GM12864 (cell line): Measurements from ENCODE around the gene PPP1R10.

ENCODE experiments used
- DNase-seq: peaks from one replicate; pipeline ENCODE4 v3.0.0-alpha.2; 2011; ENCODE audit warnings: low read depth
- H3K4me3 ChIP-seq: 2 replicates; pipeline ENCODE4 v1.5.1; 2011; ENCODE audit warnings: mild to moderate bottlenecking, low read depth, low read length, control low read depth
- TF ChIP-seq, protein P1 (sequence below): IDR thresholded peaks from 2 replicates; pipeline ENCODE4 v1.5.1; 2011; ENCODE audit warnings: low read depth, mild to moderate bottlenecking, moderate library complexity, low read length, control low read depth, inconsistent platforms; ENCODE audit errors: missing control alignments

The PPP1R10 gene

DNA sequence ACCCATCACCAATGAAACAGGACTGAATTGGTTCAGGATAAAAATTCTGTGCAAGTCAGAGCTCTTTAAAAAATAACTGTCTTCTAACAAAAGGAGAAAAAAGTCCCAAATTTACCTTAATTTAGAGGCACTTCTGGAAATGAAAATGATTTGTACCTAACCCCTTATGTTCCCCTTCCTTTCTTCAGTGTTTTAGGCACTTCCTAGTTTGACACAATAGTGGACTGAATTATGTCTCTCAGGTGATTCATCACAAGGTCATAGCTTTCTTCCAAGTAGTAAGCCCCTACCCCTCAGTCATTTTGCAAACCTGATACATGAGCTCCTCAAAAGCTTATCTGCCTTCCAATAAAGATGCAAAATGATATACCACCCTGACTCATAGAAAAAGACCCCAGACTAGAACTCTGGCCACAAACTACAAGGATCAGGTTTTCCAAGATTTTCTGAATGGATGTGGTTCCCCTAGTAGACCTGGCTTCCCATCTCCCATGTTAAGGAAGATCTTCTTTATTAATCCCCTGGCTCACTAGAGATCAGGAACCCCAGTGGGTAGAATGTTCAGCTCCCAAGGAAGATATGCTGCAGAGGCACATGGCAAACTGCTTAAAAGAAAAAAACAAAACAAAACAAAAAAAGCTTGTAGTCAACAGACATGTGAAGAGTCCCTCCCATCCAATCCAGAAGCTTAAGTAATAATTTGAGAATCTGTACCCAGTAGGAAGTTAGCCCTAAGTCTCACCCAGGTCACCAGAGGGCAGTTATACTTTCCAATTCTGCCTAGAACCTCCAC is 3.6 kb downstream of the PPP1R10 start:
- no peak overlapping the region; the same call in 1 of the 2 replicates for H3K4me3 ChIP-seq
- TF ChIP-seq, protein P1, sequence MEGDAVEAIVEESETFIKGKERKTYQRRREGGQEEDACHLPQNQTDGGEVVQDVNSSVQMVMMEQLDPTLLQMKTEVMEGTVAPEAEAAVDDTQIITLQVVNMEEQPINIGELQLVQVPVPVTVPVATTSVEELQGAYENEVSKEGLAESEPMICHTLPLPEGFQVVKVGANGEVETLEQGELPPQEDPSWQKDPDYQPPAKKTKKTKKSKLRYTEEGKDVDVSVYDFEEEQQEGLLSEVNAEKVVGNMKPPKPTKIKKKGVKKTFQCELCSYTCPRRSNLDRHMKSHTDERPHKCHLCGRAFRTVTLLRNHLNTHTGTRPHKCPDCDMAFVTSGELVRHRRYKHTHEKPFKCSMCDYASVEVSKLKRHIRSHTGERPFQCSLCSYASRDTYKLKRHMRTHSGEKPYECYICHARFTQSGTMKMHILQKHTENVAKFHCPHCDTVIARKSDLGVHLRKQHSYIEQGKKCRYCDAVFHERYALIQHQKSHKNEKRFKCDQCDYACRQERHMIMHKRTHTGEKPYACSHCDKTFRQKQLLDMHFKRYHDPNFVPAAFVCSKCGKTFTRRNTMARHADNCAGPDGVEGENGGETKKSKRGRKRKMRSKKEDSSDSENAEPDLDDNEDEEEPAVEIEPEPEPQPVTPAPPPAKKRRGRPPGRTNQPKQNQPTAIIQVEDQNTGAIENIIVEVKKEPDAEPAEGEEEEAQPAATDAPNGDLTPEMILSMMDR: no peak

DNA sequence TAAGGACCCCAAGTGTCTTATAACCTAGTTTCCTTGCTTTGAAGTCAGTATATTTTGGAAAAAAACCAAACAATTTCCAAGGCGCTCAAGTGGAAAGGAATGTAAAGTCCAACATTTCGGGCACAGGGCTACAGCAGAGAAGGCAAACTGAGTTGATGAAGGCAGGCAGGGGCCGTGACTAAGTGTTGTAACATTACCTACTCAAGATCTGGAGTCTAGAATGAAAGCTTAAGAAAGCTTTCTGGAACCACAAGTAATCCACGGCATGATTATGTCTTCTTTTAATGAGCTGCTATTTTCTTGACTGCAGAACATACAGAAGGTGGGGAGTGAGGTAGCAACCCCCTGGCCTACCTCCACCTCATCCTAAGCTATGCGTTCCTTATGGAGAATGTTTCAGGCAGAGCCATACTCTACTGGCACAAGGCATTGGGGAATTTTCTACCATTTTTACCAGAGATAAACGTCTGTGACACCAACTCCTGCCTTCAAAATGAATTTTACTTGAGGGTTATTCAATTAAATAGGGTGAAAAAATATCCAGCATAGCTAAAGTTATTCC is 4.3 kb downstream of the PPP1R10 start:
- TF ChIP-seq, protein P1: no peak
- no peak for DNase-seq
- H3K4me3 ChIP-seq: no peak overlapping the region

More for the DNA sequence above, 3.6 kb downstream of the PPP1R10 start:
- DNase-seq: no peak

DNA sequence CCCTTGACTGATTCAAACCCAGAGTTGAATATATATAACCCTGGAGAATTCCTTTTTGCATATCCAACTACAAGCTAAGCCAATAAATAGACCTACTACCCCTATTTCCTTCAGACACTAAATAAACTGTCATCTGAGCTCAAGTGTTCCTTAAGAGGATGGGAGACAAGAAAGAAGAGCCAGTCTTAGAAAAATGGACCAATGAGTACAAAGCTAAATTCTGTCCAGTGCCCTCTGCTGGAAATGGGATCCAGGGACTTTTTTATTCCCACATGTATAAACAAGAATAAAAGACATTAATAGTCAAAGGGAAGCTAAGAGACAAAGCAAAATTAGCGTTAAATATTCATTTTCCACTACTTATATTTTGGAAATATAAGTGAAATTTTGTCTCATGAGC is 4.8 kb downstream of the PPP1R10 start:
- TF ChIP-seq, protein P1: peak; percentile 2
- no peak for DNase-seq
- H3K4me3 ChIP-seq: no peak overlapping the region

DNA sequence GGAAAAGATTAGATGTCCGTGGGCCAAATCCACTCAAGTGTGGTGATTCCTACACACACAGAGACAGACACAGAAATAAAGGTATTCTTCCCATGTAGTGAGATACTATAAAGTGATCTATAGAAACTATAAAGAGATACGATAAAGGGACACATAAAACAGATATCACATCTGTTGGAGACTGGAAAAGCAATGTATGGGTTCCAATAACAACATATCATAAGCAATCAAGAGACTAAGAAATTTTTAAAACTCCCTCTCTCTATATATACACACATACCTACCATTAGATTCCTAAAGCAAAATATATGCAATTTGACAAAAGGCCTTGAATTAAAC is 5.2 kb downstream of the PPP1R10 start:
- TF ChIP-seq, protein P1: no peak
- DNase-seq: no peak
- H3K4me3 ChIP-seq: no peak overlapping the region

DNA sequence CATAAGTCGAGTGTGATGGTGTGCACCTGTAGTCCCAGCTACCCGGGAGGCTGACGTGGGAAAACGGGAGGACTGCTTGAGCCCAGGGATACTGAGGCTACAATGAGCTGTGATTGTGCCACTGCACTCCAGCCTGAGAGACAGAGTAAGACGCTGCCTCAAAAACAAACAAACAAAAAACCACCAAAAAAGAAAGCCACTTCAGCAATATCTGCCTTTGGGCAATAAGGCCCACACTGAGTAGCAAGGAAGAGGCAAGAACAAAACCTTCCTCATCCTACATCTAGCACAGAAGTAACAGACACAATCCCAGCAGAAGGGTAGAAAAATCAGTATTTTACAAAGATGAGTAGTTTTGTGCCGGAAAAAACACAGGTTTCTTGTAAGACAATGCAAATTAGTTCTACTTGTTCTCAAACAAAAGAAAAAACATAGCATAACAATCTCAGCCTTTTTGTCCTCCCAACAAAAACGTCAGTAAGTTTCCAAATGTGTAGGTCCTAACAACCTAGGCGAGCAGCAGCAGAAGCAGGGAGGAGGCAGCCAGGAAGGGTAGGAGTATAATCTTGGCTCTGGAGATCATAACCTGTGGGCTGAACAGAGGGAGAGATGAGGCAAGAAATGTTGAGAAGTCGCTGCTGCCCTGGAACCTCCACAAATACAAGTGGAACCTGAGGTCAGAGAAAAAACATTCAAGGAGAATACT is 5.7 kb downstream of the PPP1R10 start:
- H3K4me3 ChIP-seq: no peak overlapping the region
- TF ChIP-seq, protein P1: no peak
- no peak for DNase-seq

DNA sequence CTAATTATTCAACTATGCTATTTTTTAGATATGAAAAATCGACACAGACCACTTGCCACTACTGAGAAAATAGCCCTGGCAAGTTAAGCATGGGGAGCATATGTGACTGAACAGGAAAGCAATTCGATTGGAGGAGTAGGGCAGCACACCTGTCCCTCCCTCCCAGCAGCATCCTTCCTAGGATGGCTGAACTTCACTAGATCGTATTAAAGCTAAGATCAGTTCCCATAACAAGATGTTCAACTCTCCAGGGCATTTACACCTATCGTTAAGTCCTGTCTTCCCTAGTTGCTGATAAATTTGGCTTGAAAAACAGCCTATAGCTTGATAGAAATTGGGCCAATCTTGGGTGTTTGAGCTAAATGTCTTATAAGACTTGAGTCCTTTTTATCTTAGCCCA is 7.0 kb downstream of the PPP1R10 start:
- no peak for DNase-seq
- H3K4me3 ChIP-seq: no peak overlapping the region
- TF ChIP-seq, protein P1: no peak
